ENCODE results near the gene HAP1.
"Not testable (repeated sequence)": the region's sequence is repeated elsewhere in the genome, so short reads cannot be mapped to it uniquely, and the experiment has no call there.

HAP1 gene

DNA sequence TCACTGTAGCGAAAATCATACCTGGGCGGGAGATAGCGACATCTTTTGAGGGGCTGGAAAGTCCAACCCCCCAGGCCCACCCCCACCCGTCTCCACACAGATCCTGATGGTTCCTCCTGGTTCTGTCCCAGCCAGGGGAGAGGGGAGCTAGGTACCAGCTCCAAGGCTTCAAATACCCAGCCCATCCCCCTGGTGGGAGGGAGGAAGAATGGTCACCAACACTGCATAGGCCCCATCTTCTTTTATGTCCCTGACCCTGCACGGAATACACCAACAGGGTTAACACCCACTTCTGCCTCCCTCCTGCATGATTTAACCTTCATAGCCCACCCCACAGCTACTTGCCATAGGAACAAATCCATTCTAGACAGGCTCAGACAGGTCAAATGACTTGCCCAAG, 9.3 kb downstream of the HAP1 start:
- in situ Hi-C loops (cut with HindIII; ENCODE audit: low sequenced_read_pairs): loop anchor here (10.0 kb wide), 1 partner anchor 80 kb away; no protein-coding TSS in a partner anchor

DNA sequence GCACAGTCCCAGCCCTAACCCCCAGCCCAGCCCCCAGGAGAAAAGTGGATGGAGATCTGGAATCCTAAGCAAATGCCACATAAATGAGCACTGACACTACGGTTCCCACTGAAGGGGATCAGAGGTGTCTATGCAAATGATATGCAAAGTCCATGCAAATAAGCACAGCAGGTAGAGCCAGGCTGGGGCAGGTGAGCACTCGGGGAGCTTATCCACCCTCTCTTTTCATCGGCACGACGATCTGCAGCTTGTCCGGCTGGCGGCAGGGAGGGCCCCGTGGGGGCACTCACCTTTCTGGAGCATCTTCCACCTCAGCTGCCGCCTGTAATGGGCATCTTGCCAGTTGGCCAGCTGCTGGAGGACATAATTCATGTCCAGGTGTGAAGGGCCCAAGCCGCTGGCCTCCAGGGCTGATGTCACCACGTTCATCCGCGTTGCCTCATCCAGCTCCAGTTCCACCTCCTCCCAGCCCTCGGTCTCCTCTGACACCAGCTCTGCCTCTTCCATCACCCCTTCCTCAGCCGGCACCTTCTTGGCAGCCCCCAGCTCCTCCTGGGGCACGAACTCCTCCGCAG, 9.9 kb downstream of the HAP1 start:
- in situ Hi-C loops (cut with HindIII; ENCODE audit: low sequenced_read_pairs): loop anchor here (10.0 kb wide), 1 partner anchor 80 kb away; no protein-coding TSS in a partner anchor

DNA sequence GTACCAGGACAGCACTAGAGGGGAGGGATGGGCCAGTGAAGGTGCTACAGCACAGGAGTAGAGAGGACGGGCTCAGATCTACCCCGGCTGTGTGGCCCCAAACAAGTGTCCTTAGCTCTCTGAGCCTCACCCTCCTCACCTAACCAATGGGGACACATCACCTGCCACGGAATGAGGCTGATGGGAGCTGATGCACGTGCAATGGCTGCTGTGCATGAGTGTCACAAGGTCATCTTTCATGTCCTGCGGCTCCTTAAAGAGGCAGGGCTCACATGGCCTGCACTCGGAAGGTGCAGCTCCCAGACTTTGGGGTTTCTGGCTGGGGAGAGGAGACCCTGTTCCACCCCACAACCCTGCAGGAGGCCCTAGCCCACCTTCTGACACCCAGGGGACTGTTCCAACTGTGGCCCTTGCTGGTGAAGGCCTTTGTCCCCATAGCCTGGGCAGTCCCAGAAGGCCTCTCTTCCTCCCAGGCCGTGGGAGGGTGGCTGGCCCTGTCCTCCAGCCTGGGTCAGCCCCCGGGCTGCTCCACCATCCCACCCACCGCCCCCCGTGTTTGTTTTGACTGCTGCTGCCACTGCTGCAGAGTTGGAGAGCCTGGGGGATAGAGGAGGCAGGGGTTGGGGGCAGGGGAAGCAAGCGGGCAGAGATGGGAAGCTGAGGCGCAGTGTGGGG, 10.5 kb downstream of the HAP1 start:
- in situ Hi-C loops (cut with HindIII; ENCODE audit: low sequenced_read_pairs): loop anchor here (10.0 kb wide), 1 partner anchor 81 kb away; no protein-coding TSS in a partner anchor

DNA sequence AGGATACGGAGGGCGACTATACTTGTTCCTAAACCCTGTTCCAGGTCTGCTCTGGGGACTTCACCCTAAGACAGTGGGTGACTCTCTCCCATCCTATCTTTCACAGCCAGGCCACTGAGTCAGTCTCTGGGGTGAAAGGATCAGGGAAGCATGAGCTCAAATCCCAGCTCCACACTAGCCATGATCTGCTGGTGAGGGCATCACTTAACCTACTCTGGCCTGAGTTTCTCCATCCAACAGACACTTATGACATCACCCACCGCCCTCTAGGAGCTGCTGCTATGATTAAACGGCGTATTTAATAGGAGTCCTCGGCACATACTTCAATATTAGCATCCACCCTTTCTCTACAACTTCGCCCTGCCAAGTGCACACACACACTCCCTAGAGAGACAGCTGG, 12.2 kb downstream of the HAP1 start:
- in situ Hi-C loops (cut with HindIII; ENCODE audit: low sequenced_read_pairs): loop anchor here (10.0 kb wide), 1 partner anchor 83 kb away; no protein-coding TSS in a partner anchor

DNA sequence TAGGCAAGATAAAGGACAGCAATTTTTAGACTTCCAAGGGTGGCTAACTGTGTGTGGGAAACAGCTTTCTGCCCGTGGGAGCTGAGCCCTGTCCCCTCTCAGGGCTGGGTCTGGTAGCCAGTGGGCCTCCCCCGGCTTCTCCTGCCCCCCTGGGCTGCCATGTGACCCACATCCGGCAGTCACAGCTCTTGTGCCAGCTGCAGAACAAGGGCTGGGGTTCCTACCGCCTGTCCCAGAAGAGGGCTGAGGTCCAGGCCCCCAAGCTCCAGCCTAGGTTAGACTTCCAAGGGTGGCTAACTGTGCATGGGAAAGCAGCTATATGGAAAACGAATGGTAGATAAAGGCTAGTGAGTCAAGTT, 16.2 kb downstream of the HAP1 start:
- in situ Hi-C loops (cut with HindIII; ENCODE audit: low sequenced_read_pairs): no loop called here

DNA sequence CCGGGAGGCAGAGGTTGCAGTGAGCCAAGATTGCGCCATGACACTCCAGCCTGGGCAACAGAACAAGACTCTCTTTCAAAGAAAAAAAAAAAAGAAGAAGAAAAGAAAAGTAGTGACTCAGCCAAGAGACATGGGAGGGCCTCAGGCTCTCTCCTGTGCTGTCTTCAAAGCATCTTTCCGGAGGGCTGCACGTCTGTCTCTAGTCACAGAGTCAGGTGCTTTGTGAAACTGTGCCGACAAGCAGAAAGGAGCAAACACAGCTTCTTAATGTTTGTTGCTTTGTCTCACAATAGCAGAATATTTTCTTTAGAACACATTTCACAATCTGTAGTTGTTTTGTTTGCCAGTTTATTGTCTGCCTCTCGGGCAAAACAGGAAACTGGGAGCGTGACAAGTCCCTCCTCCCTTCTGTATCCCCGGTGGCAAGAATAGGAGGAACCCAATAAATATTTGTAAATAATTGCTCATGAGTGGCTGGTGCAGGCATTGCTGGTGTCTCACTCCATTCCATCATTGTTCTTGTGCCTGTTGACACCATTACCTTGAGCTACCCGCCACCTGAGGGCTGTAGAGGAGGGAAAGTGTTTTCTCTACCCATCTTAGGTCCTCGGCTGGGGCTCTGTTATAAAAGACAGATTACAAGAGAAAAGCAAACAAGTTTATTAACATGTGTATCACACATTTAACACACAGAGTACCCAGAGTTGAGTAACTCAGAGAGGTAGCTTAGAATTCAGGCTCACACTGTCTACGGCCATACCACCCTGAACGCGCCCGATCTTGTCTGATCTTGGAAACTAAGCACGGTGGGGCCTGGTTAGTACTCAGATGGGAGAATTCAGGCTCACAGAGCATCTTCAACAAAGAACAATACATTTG, 16.8 kb downstream of the HAP1 start:
- in situ Hi-C loops (cut with HindIII; ENCODE audit: low sequenced_read_pairs): no loop called here

DNA sequence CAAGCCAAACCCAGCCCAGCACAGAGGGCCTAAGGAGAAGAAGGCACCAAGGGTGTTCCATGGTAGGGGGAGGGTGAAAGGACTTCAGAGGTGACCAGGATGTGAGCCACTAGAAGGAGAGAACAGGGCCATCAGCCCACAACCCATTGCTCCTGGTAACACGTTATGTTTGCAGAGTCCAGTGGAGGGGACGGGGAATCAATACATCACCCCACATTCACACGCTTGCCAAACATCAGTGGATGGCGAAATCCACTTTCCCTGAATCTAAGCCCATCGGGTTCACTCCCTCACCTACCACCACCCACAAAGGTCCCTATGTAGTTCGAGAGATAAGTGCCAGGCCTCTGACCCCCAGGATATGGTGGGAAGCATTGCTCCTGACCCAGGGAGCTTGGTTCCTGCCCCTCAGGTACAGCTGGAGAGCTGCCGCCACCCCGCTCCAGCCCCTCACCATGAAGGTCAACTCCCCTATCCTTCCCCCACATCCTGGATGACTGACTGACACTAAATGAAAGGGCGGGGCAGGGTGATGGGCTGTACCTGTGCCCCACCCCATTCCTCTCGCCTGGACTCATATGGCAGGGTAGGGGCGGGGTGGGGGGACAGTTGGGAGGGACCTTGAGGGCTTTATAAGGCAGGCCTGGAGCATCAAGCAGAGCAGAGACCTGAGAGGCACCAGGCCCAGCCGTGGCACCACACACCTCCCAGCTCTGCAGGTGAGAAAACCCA, 22.6 kb downstream of the HAP1 start, which contains the start of gene GAST:
Gene GAST, plus strand, starts transcription at position 663 of the 732 bp plus-strand sequence. CDS start 3,106 bp downstream, outside the sequence.
- in situ Hi-C loops (cut with HindIII; ENCODE audit: low sequenced_read_pairs): no loop called here

DNA sequence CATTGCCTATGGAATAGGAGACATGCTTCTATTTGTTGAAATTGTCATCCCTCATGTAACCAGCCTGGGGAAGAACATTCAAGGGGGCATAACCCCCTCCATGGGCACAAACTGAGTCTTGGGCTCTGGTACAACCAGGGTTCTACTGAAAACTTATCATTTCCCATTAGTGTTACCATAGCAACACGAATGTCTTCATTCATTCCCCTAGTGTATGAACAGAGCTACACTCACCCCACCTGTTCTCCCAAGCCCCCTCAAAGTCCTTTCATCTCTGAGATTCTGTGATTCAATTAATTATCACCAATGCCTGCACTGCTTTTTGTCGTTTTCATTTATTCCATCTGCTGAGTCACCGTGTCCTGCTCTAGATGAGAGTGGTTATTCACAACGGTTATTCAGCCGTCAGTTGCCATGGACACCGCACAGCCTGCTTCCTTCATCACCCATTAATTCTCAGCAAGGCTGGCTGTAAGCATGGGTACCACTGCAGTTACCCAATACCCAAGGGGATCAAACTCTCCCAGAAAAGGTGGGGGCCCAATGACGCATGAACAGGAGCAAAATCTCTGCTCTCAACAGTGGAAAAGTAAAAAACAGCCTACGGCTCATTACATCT, 23.9 kb downstream of the HAP1 start:
- in situ Hi-C loops (cut with HindIII; ENCODE audit: low sequenced_read_pairs): no loop called here

DNA sequence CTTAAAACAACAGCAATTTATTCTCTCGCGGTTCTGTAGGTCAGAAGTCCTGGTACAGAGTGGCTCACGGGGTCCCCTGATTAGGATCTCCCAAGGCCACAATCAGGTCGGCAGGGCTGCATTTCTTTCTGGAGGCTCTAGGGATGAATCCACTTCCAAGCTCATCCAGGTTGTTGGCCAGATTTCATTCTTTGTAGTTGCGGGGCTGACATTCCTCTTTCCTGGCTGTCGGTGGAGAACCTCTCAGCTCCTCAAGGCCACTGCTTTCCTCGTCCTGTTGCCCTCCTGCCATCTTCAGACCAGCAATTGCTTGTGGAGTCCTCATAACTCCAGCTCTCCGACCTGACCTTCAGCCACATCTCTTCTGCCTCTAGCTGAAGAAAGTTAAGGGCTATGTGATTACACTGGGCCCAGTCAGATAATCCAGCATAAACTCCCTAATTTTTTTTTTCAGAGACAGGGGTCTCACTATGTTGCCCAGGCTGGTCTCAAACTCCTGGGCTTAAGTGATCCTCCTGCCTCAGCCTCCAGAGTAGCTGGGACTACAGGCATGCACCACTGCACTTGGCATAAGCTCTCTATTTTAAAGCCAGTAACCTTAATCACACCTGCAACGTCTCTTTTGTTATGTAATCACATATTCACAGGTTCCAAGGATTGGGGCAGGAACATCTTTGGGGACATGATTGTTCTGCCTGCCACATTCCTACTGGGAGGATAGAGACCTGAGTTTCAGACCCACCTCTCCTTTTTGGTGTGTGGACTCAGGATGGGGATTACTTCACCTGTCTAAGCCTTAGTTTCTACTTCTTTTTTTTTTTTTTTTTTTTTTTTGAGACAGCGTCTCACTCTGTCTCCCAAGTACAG, 26.4 kb downstream of the HAP1 start:
- in situ Hi-C loops (cut with HindIII; ENCODE audit: low sequenced_read_pairs): no loop called here

DNA sequence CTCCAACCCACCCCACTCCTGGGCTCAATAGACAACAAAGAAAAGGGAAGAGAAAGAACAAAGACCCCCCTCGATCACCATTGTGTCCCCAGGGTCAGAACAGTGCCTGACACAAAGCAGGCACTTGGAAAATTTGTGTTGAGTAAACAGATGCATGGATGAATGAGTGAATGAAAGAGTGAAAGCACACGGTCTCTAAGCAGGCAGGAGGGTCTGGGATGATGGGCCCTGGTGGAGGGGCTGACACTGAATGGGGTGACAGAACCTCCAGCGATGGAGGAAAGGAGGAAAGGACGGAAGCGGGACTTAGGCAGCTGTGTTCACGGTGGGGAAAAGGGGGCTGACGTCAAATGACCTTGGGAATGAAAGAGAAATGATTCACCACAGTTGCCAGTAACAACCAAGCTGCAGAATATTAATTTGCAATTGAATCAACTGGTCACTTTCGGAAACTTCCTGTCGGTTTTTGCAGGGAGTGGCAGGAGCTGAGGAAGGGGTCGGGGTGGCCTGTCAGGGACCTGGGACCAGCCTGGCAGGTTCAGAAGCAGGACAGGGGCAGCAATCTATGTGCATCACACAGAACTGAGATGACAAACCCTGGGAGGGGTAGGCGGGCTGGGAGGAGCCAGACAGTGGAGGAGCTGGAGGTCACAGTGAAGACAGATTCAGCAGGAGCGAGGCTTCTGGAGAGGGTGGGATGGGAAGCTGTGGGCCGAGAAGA, 29.0 kb downstream of the HAP1 start:
- in situ Hi-C loops (cut with HindIII; ENCODE audit: low sequenced_read_pairs): no loop called here

DNA sequence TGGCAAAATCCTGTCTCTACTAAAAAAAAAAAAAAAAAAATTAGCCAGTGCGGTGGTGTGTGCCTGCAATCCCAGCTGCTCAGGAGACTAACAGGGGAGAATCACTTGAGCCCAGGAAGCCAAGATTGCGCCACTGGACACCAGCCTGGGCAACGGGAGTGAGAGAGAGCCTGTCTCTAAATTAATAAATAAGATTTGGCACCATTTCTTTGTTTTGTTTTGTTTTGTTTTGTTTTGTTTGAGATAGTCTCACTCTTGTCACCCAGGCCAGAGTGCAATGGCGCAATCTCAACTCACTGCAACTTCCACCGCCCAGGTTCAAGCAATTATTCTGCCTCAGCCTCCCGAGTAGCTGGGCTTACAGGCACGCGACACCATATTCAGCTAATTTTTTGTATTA, 31.7 kb downstream of the HAP1 start:
- in situ Hi-C loops (cut with HindIII; ENCODE audit: low sequenced_read_pairs): no loop called here

DNA sequence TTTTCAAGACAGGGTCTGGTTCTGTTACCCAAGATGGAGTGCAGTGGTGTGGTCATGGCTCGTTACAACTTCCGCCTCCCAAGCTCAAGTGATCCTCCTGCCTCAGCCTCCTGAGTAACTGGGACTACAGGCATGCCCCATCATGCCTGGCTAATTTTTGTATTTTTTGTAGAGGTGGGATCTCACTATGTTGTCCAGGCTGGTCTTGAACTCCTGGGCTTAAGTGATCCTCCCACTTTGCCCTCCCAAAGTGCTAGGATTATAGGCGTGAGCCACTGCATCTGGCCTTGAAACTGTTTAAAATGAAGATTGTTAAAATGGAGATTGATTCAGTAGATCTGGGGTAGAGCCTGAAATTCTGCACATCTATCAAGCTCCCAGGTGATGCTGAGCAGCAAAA, 33.6 kb downstream of the HAP1 start:
- in situ Hi-C loops (cut with HindIII; ENCODE audit: low sequenced_read_pairs): not testable (repeated sequence)

DNA sequence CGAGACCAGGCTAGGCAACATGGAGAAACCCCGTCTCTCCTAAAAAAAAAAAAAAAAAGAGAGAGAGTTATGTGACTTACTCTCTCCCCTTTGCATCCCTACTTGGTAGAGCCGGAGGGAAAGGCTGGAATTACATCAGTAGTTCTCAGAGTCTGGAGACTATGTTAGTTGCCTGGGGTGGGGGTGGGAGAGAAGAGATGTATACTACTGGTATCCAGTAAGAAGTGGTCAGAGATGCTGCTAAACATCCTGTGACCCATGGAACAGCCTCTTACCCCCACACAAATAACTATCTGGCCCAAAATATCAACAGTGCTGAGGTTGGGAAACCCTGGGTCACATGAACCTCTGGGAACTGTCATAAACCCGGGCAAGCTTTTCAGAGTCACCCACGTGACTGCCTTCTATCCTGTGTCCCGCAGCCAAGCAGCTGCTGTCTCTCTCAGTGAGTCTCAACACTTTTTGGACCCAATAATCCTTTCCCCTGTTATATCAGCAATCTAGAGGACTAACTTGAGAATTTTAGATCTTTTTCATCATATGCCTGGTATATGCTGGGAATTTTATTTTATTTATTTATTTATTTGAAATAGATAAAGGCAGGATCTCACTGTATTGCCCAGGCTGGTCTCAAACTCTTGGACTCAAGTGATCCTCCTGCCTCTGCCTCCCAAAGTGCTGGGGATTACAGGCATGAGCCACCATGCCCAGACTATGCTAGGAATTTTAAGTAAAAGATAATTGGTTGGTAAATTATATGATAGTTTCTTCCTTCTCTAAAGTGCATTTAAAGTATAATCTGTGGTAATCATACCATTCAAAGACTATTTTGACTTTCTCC, 37.1 kb downstream of the HAP1 start:
- in situ Hi-C loops (cut with HindIII; ENCODE audit: low sequenced_read_pairs): no loop called here

DNA sequence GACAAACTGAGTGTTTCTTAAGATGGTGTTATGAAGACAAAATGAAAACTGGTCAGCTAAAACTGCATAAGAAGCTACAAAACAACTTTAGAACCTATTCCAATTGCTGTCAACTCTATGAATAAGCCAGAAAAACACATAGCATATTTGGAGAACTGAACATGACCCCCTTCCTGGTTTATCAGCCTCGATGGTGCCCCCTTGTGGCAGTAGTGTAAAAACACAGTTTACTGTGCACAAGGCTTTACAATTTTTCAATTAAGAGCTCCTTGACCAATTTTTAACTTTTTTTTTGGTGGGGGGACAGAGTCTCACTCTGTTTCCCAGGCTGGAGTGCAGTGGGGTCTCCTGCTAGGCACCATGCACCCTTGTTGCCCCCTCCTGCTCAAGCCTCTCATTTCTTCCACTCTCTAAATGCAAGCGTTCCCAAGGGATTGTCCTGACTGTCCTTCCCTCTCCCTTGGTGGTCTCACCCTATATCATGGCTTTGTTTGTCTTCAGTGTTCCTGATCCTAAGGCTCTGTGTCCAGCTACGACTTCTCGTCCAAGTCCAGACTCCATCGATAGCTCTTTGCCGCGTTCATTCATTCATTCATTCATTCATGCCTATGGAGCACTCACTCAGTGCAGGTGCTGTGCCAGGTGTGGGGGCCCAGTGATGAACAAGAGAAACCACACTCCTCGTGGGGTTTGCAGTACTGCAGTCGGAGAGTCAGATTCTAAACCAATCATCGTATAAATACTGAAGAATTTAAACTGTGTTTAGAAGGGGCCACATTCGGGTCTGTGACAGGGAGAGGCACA, 38.3 kb downstream of the HAP1 start:
- in situ Hi-C loops (cut with HindIII; ENCODE audit: low sequenced_read_pairs): no loop called here

DNA sequence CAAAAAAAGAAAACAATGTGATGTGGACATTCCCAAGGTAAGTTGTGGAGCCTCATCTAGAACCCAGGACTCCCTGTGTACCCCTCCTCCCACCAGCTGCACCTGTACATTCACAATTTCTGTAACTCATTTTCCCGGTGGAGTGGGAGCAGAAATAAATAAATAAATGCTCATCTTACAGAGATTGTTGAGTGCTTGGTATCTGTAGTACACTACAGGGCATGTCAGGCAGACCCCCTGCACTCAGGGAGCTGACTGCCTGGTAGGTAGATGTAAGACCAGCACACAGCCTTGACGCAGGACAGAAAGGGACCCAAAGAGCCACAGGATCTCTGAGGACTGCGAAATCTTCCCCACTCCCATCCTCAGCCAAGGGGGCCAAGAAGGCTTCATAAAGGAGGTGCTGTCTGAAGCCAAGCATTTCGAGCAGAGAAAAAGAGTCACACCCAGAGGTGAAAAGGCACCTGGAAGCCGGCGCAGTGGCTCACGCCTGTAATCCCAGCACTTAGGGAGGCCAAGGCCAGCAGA, 39.2 kb downstream of the HAP1 start:
- in situ Hi-C loops (cut with HindIII; ENCODE audit: low sequenced_read_pairs): no loop called here

DNA sequence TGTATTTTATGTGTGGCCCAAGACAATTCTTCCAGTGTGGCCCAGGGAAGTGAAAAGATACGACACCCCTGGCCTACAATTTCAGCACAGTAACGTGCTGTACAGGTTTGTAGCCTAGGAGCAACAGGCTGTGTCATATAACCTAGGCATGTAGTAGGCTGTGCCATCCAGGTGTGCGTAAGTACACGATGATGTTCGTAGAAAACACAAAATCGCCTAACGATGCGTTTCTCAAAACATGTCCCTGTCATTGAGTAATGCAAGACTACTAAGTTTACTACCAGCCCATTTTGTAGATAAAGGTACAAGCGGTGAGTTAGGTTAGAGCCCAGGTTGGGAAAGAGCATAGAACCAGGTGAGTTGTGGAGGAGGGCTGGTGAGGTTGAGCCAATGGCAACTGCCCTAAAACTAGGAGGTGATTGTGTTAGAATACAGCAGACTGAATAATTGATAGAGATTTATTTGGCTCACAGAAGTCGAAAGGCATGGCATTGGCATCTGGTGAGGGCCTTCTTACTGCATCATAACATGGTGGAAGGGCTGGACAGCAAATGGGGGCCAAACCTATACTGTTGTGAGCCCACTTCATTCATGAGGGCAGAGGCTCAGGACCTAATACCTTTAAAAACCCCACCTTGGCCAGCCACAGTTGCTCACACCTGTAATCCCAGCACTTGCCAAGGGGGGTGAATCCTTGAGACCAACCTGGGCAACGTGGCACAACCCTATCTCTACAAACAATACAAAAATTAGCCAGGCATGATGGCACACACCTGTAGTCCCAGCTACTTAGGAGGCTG, 41.5 kb downstream of the HAP1 start:
- in situ Hi-C loops (cut with HindIII; ENCODE audit: low sequenced_read_pairs): no loop called here

Measured in DLD1 (cell line).